ENCODE data around the gene PUM2.
A peak's percentile ranks its signal among the peaks of the same experiment; 100 is the strongest.

PUM2 gene

GRCh38 chr2:20302019-20302418 is 48.6 kb downstream of the PUM2 start:
- Histone ChIP-seq H3K9me3 (ENCODE audit: insufficient read depth, low read length) (no peaks in the 10 kb centered on the region), H3K4me3 (ENCODE audit: insufficient read length, low read depth) (no peak overlapping the region), H3K4me1 (ENCODE audit: insufficient read depth, insufficient read length) (no peaks in the 10 kb centered on the region), H3K9ac (ENCODE audit: insufficient read length, low read depth) (no peak overlapping the region), H3K27me3 (ENCODE audit: insufficient read depth, insufficient read length) (no peaks in the 10 kb centered on the region), H3K36me3 (ENCODE audit: insufficient read depth, insufficient read length, low read length) (peaks cover 41% of the 10 kb centered on the region)
- TF ChIP-seq YY1 (IDR thresholded peaks at IDR 0.05; ENCODE audit: insufficient read depth, insufficient read length), result no peak
- no peak for TF ChIP-seq SUZ12 (IDR thresholded peaks at IDR 0.05; ENCODE audit: extremely low read depth, insufficient read depth, insufficient read length)
- no peak for TF ChIP-seq ZNF274 (IDR thresholded peaks at IDR 0.05; ENCODE audit: low read depth, low read length)
- no peak for DNase-seq (ENCODE audit: low read depth, low spot score)

- Histone ChIP-seq H3K9ac (ENCODE audit: insufficient read length, low read depth) (no peak overlapping the region), H3K9me3 (ENCODE audit: insufficient read depth, low read length) (no peaks in the 10 kb centered on the region), H3K4me3 (ENCODE audit: insufficient read length, low read depth) (no peak overlapping the region), H3K36me3 (ENCODE audit: insufficient read depth, insufficient read length, low read length) (peaks cover 37% of the 10 kb centered on the region), H3K27me3 (ENCODE audit: insufficient read depth, insufficient read length) (no peaks in the 10 kb centered on the region), H3K4me1 (ENCODE audit: insufficient read depth, insufficient read length) (no peaks in the 10 kb centered on the region)
- no peak for DNase-seq (ENCODE audit: low read depth, low spot score)
- TF ChIP-seq ZNF274 (IDR thresholded peaks at IDR 0.05; ENCODE audit: low read depth, low read length), result no peak
Measured at GRCh38 chr2:20300656-20301055, 50.0 kb downstream of the PUM2 start.

GRCh38 chr2:20299113-20299512 is 51.5 kb downstream of the PUM2 start:
- Histone ChIP-seq H3K36me3 (ENCODE audit: insufficient read depth, insufficient read length, low read length) (peaks cover 34% of the 10 kb centered on the region), H3K27me3 (ENCODE audit: insufficient read depth, insufficient read length) (no peaks in the 10 kb centered on the region), H3K4me1 (ENCODE audit: insufficient read depth, insufficient read length) (no peaks in the 10 kb centered on the region), H3K9me3 (ENCODE audit: insufficient read depth, low read length) (no peaks in the 10 kb centered on the region), H3K4me3 (ENCODE audit: insufficient read length, low read depth) (no peak overlapping the region), H3K9ac (ENCODE audit: insufficient read length, low read depth) (no peak overlapping the region)
- no peak for TF ChIP-seq ZNF274 (IDR thresholded peaks at IDR 0.05; ENCODE audit: low read depth, low read length)
- TF ChIP-seq SUZ12 (IDR thresholded peaks at IDR 0.05; ENCODE audit: extremely low read depth, insufficient read depth, insufficient read length), result no peak
- TF ChIP-seq YY1 (IDR thresholded peaks at IDR 0.05; ENCODE audit: insufficient read depth, insufficient read length), result no peak
- no peak for DNase-seq (ENCODE audit: low read depth, low spot score)

GRCh38 chr2:20294231-20294630 is 56.4 kb downstream of the PUM2 start:
- no peak overlapping the region for H3K4me3 ChIP-seq (ENCODE audit: insufficient read length, low read depth)
- no peaks in the 10 kb centered on the region for H3K27me3 ChIP-seq (ENCODE audit: insufficient read depth, insufficient read length)
- H3K9ac ChIP-seq (ENCODE audit: insufficient read length, low read depth), result no peak overlapping the region
- no peak for DNase-seq (ENCODE audit: low read depth, low spot score)
- no peaks in the 10 kb centered on the region for H3K4me1 ChIP-seq (ENCODE audit: insufficient read depth, insufficient read length)
- H3K9me3 ChIP-seq (ENCODE audit: insufficient read depth, low read length), result no peaks in the 10 kb centered on the region
- TF ChIP-seq ZNF274 (IDR thresholded peaks at IDR 0.05; ENCODE audit: low read depth, low read length), result no peak
- peaks cover 50% of the 10 kb centered on the region for H3K36me3 ChIP-seq (ENCODE audit: insufficient read depth, insufficient read length, low read length)

- peaks cover 50% of the 10 kb centered on the region for H3K36me3 ChIP-seq (ENCODE audit: insufficient read depth, insufficient read length, low read length)
- no peak overlapping the region for H3K4me3 ChIP-seq (ENCODE audit: insufficient read length, low read depth)
- no peaks in the 10 kb centered on the region for H3K4me1 ChIP-seq (ENCODE audit: insufficient read depth, insufficient read length)
- no peaks in the 10 kb centered on the region for H3K9me3 ChIP-seq (ENCODE audit: insufficient read depth, low read length)
- H3K9ac ChIP-seq (ENCODE audit: insufficient read length, low read depth), result no peak overlapping the region
- TF ChIP-seq SUZ12 (IDR thresholded peaks at IDR 0.05; ENCODE audit: extremely low read depth, insufficient read depth, insufficient read length) (no peak), ZNF274 (IDR thresholded peaks at IDR 0.05; ENCODE audit: low read depth, low read length) (no peak), YY1 (IDR thresholded peaks at IDR 0.05; ENCODE audit: insufficient read depth, insufficient read length) (no peak)
- no peaks in the 10 kb centered on the region for H3K27me3 ChIP-seq (ENCODE audit: insufficient read depth, insufficient read length)
- DNase-seq (ENCODE audit: low read depth, low spot score), result no peak
Measured at GRCh38 chr2:20292984-20293383, 57.7 kb downstream of the PUM2 start.

GRCh38 chr2:20291846-20292408 is 58.7 kb downstream of the PUM2 start:
- H3K9ac ChIP-seq (ENCODE audit: insufficient read length, low read depth), result no peak overlapping the region
- peaks cover 47% of the 10 kb centered on the region for H3K36me3 ChIP-seq (ENCODE audit: insufficient read depth, insufficient read length, low read length)
- no peak for DNase-seq (ENCODE audit: low read depth, low spot score)
- H3K4me3 ChIP-seq (ENCODE audit: insufficient read length, low read depth), result no peak overlapping the region
- no peaks in the 10 kb centered on the region for H3K9me3 ChIP-seq (ENCODE audit: insufficient read depth, low read length)
- H3K4me1 ChIP-seq (ENCODE audit: insufficient read depth, insufficient read length), result no peaks in the 10 kb centered on the region
- H3K27me3 ChIP-seq (ENCODE audit: insufficient read depth, insufficient read length), result no peaks in the 10 kb centered on the region
- TF ChIP-seq SUZ12 (IDR thresholded peaks at IDR 0.05; ENCODE audit: extremely low read depth, insufficient read depth, insufficient read length), result no peak
- no peak for TF ChIP-seq YY1 (IDR thresholded peaks at IDR 0.05; ENCODE audit: insufficient read depth, insufficient read length)
- TF ChIP-seq ZNF274 (IDR thresholded peaks at IDR 0.05; ENCODE audit: low read depth, low read length), result no peak

GRCh38 chr2:20291106-20291564 is 59.5 kb downstream of the PUM2 start:
- H3K9ac ChIP-seq (ENCODE audit: insufficient read length, low read depth), result no peak overlapping the region
- DNase-seq (ENCODE audit: low read depth, low spot score), result peak; percentile 84
- H3K4me3 ChIP-seq (ENCODE audit: insufficient read length, low read depth), result no peak overlapping the region
- TF ChIP-seq ZNF274 (IDR thresholded peaks at IDR 0.05; ENCODE audit: low read depth, low read length) (no peak), YY1 (IDR thresholded peaks at IDR 0.05; ENCODE audit: insufficient read depth, insufficient read length) (no peak), SUZ12 (IDR thresholded peaks at IDR 0.05; ENCODE audit: extremely low read depth, insufficient read depth, insufficient read length) (no peak)
- no peaks in the 10 kb centered on the region for H3K27me3 ChIP-seq (ENCODE audit: insufficient read depth, insufficient read length)
- H3K4me1 ChIP-seq (ENCODE audit: insufficient read depth, insufficient read length), result no peaks in the 10 kb centered on the region
- H3K36me3 ChIP-seq (ENCODE audit: insufficient read depth, insufficient read length, low read length), result peaks cover 47% of the 10 kb centered on the region
- H3K9me3 ChIP-seq (ENCODE audit: insufficient read depth, low read length), result no peaks in the 10 kb centered on the region
